OCI-LY7 (cell line): ENCODE measurements around the gene ZNF678.
"Not testable (repeated sequence)": the region's sequence is repeated elsewhere in the genome, so short reads cannot be mapped to it uniquely, and the experiment has no call there.

Experiments used
- CTCF ChIP-seq: fragments of 200-600 bp; sonication (generic); conservative IDR thresholded peaks from 2 replicates; pipeline ENCODE4 v1.5.1; 2014; ENCODE audit warnings: mild to moderate bottlenecking, antibody characterized with exemption, low read length, moderate library complexity, mixed read lengths
- EZH2phosphoT487 ChIP-seq: fragments of 200-600 bp; sonication (generic); IDR thresholded peaks from 2 replicates; pipeline ENCODE4 v1.6.1; 2018; ENCODE audit warnings: low read depth, borderline replicate concordance, mild to moderate bottlenecking, mixed run types, antibody characterized with exemption, low read length, moderate library complexity, mixed read lengths

GRCh38 chr1:227701631-227702030 lies 138.3 kb downstream of the ZNF678 start:
- not testable (repeated sequence) for TF ChIP-seq CTCF, EZH2phosphoT487
